ENCODE data around the gene JARID2. TPM values are rescaled to one million over a fixed set of nuclear protein-coding genes. Genes with fewer than 3 reads are reported as not detected.

JARID2 gene
- total RNA-seq, 1 donor from 2014 or later, result 24.2 TPM

- H3K36me3 Mint-ChIP-seq (ENCODE audit: low read depth, unreplicated experiment), result no peaks in the 10 kb centered on the region
- no peak overlapping the region for H3K27ac Mint-ChIP-seq (ENCODE audit: unreplicated experiment)
- no peaks in the 10 kb centered on the region for H3K9me3 Mint-ChIP-seq (ENCODE audit: unreplicated experiment)
- Histone ChIP-seq H3K27me3 (ENCODE audit: insufficient read depth, low read length) (no peaks in the 10 kb centered on the region), H3K27ac (ENCODE audit: low read depth, low read length) (no peak overlapping the region), H3K4me3 (ENCODE audit: insufficient read depth, low read depth, low read length) (no peak overlapping the region), H3K9me3 (ENCODE audit: insufficient read depth, low read depth, low read length) (no peaks in the 10 kb centered on the region), H3K79me2 (ENCODE audit: insufficient read depth, low read length) (peaks cover 98% of the 10 kb centered on the region), H3K4me2 (ENCODE audit: low read length) (no peak overlapping the region), H3K36me3 (ENCODE audit: insufficient read depth, low read length) (no peaks in the 10 kb centered on the region), H4K20me1 (ENCODE audit: insufficient read depth, low read length) (peaks cover 94% of the 10 kb centered on the region), H3K4me1 (ENCODE audit: insufficient read depth, low read length) (peaks cover 7% of the 10 kb centered on the region), H3K9ac (ENCODE audit: low read length) (no peak overlapping the region), H2AFZ (ENCODE audit: low read depth, low read length) (no peak overlapping the region)
- TF ChIP-seq CTCF (IDR thresholded peaks at IDR 0.05; ENCODE audit: insufficient read depth, low read depth, low read length) (no peak), EZH2 (IDR thresholded peaks at IDR 0.05; ENCODE audit: insufficient read depth, low read length) (no peak)
- H3K4me1 Mint-ChIP-seq (ENCODE audit: low read depth, unreplicated experiment), result peaks cover 19% of the 10 kb centered on the region
- no peaks in the 10 kb centered on the region for H3K27me3 Mint-ChIP-seq (ENCODE audit: low read depth, unreplicated experiment)
- FAIRE-seq (no peak), DNase-seq (ENCODE audit: low read depth) (no peak)
- no peak overlapping the region for H3K4me3 Mint-ChIP-seq (ENCODE audit: unreplicated experiment)
Observed at GRCh38 chr6:15340105-15340601, 94.3 kb downstream of the JARID2 start.

GRCh38 chr6:15340775-15341174 is 94.9 kb downstream of the JARID2 start:
- peaks cover 23% of the 10 kb centered on the region for H3K4me1 Mint-ChIP-seq (ENCODE audit: low read depth, unreplicated experiment)
- Histone ChIP-seq H3K4me1 (ENCODE audit: insufficient read depth, low read length) (peaks cover 7% of the 10 kb centered on the region), H3K36me3 (ENCODE audit: insufficient read depth, low read length) (no peaks in the 10 kb centered on the region), H3K9ac (ENCODE audit: low read length) (no peak overlapping the region), H3K79me2 (ENCODE audit: insufficient read depth, low read length) (peaks cover 98% of the 10 kb centered on the region), H3K27me3 (ENCODE audit: insufficient read depth, low read length) (no peaks in the 10 kb centered on the region), H2AFZ (ENCODE audit: low read depth, low read length) (no peak overlapping the region), H3K4me2 (ENCODE audit: low read length) (no peak overlapping the region), H3K27ac (ENCODE audit: low read depth, low read length) (no peak overlapping the region), H4K20me1 (ENCODE audit: insufficient read depth, low read length) (peaks cover 92% of the 10 kb centered on the region), H3K4me3 (ENCODE audit: insufficient read depth, low read depth, low read length) (no peak overlapping the region), H3K9me3 (ENCODE audit: insufficient read depth, low read depth, low read length) (no peaks in the 10 kb centered on the region)
- no peak for DNase-seq (ENCODE audit: low read depth)
- H3K27ac Mint-ChIP-seq (ENCODE audit: unreplicated experiment), result no peak overlapping the region
- FAIRE-seq, result no peak
- TF ChIP-seq EZH2 (IDR thresholded peaks at IDR 0.05; ENCODE audit: insufficient read depth, low read length) (no peak), CTCF (IDR thresholded peaks at IDR 0.05; ENCODE audit: insufficient read depth, low read depth, low read length) (no peak)
- no peaks in the 10 kb centered on the region for H3K27me3 Mint-ChIP-seq (ENCODE audit: low read depth, unreplicated experiment)
- H3K36me3 Mint-ChIP-seq (ENCODE audit: low read depth, unreplicated experiment), result no peaks in the 10 kb centered on the region
- no peak overlapping the region for H3K4me3 Mint-ChIP-seq (ENCODE audit: unreplicated experiment)
- H3K9me3 Mint-ChIP-seq (ENCODE audit: unreplicated experiment), result no peaks in the 10 kb centered on the region

- Mint-ChIP-seq H3K9me3 (ENCODE audit: unreplicated experiment) (no peaks in the 10 kb centered on the region), H3K36me3 (ENCODE audit: low read depth, unreplicated experiment) (no peaks in the 10 kb centered on the region), H3K27me3 (ENCODE audit: low read depth, unreplicated experiment) (no peaks in the 10 kb centered on the region), H3K27ac (ENCODE audit: unreplicated experiment) (no peak overlapping the region), H3K4me3 (ENCODE audit: unreplicated experiment) (no peak overlapping the region), H3K4me1 (ENCODE audit: low read depth, unreplicated experiment) (peaks cover 30% of the 10 kb centered on the region)
- peaks cover 98% of the 10 kb centered on the region for H3K79me2 ChIP-seq (ENCODE audit: insufficient read depth, low read length)
- H3K9me3 ChIP-seq (ENCODE audit: insufficient read depth, low read depth, low read length), result no peaks in the 10 kb centered on the region
- H3K27me3 ChIP-seq (ENCODE audit: insufficient read depth, low read length), result no peaks in the 10 kb centered on the region
- no peak overlapping the region for H3K27ac ChIP-seq (ENCODE audit: low read depth, low read length)
- H3K4me3 ChIP-seq (ENCODE audit: insufficient read depth, low read depth, low read length), result no peak overlapping the region
- no peak for TF ChIP-seq EZH2 (IDR thresholded peaks at IDR 0.05; ENCODE audit: insufficient read depth, low read length)
- no peak for TF ChIP-seq CTCF (IDR thresholded peaks at IDR 0.05; ENCODE audit: insufficient read depth, low read depth, low read length)
- DNase-seq (ENCODE audit: low read depth) (no peak), FAIRE-seq (no peak)
- H3K36me3 ChIP-seq (ENCODE audit: insufficient read depth, low read length), result no peaks in the 10 kb centered on the region
- H3K4me2 ChIP-seq (ENCODE audit: low read length), result no peak overlapping the region
- no peak overlapping the region for H3K9ac ChIP-seq (ENCODE audit: low read length)
- peaks cover 92% of the 10 kb centered on the region for H4K20me1 ChIP-seq (ENCODE audit: insufficient read depth, low read length)
- H3K4me1 ChIP-seq (ENCODE audit: insufficient read depth, low read length), result peaks cover 7% of the 10 kb centered on the region
- H2AFZ ChIP-seq (ENCODE audit: low read depth, low read length), result no peak overlapping the region
Observed at GRCh38 chr6:15341311-15342001, 95.6 kb downstream of the JARID2 start.
